Panc1 (cell line): ENCODE results near the gene TFAP2B. TPM values are rescaled to one million over a fixed set of nuclear protein-coding genes. Genes with fewer than 3 reads are reported as not detected.

ENCODE experiments used
- ATAC-seq: fragments of 200-7000 bp; cut with Tn5 transposase; 2 replicates; pipeline ENCODE4 v1.9.1; 2020; ENCODE audit warnings: mild to moderate bottlenecking, moderate library complexity
- BruUV-seq: library from RNA; stranded (reverse); fragments of 400-500 nt; replicated peaks from 2 replicates; lab custom pipeline; 2021; lab: Mats Ljungman, UMichigan
- CTCF ChIA-PET: fragments of 300-600 bp; sonication (Branson Sonifier 250); formaldehyde crosslinking; loops from one replicate; lab custom pipeline; 2022; ENCODE audit warnings: antibody characterized with exemption; lab: Charles Lee
- POLR2A ChIA-PET: fragments of 300-600 bp; sonication (Branson Sonifier 250); formaldehyde crosslinking; loops from one replicate; lab custom pipeline; 2022; ENCODE audit warnings: antibody characterized with exemption; lab: Charles Lee
- DNase-seq: peaks from one replicate; pipeline ENCODE4 v3.0.0-alpha.2; 2010; ENCODE audit warnings: low read depth, low spot score
- H3K27ac ChIP-seq: 2 replicates; pipeline ENCODE4 v1.5.1; 2011; ENCODE audit warnings: mild to moderate bottlenecking, low read length, inconsistent platforms
- H3K27me3 ChIP-seq: fragments of 200-500 bp; sonication (Bioruptor generic); 2 replicates; pipeline ENCODE4 v1.6.0; 2014; ENCODE audit warnings: low read length, inconsistent platforms; ENCODE audit not compliant: control insufficient read depth, insufficient read depth
- H3K36me3 ChIP-seq: fragments of 200-500 bp; sonication (Bioruptor generic); 2 replicates; pipeline ENCODE4 v1.5.1; 2014; ENCODE audit warnings: inconsistent platforms, mild to moderate bottlenecking, low read length, moderate library complexity; ENCODE audit not compliant: control insufficient read depth, insufficient read depth
- H3K4me1 ChIP-seq: 2 replicates; pipeline ENCODE4 v1.5.1; 2011; ENCODE audit warnings: inconsistent platforms, mild to moderate bottlenecking, low read length, moderate library complexity; ENCODE audit not compliant: control insufficient read depth, insufficient read depth
- H3K4me3 ChIP-seq, 2 experiments: 2 replicates each; pipeline ENCODE4 v1.5.1; 2011 to 2012; ENCODE audit warnings: low read depth in 2 of 2, low read length in 2 of 2, mild to moderate bottlenecking in 2 of 2, inconsistent platforms in 1 of 2, moderate library complexity in 1 of 2
- H3K9me3 ChIP-seq: fragments of 200-500 bp; sonication (Bioruptor generic); 2 replicates; pipeline ENCODE4 v1.5.1; 2014; ENCODE audit warnings: low read depth, mild to moderate bottlenecking, inconsistent platforms, low read length, moderate library complexity; ENCODE audit not compliant: control insufficient read depth, insufficient read depth
- POLR2AphosphoS5 ChIP-seq: IDR thresholded peaks from 2 replicates; pipeline ENCODE4 v1.6.1; 2012; ENCODE audit warnings: mild to moderate bottlenecking, low read depth, low read length, moderate library complexity
- SIN3A ChIP-seq: IDR thresholded peaks from 2 replicates; pipeline ENCODE4 v1.6.1; 2012; ENCODE audit warnings: low read depth, mild to moderate bottlenecking, low read length, moderate library complexity, borderline replicate concordance; ENCODE audit not compliant: insufficient read depth
- TCF7L2 ChIP-seq: IDR thresholded peaks from 2 replicates; pipeline ENCODE4 v1.6.1; 2011; ENCODE audit warnings: mild to moderate bottlenecking, low read depth, low read length, inconsistent platforms
- in situ Hi-C: cut with HindIII; loops from 2 replicates; pipeline ENCODE4 v1.10.0; 2016; ENCODE audit warnings: low sequenced_read_pairs, low pct_unique_long_range_greater_than_20kb
- intact Hi-C: fragments of 100-400 bp; cut with micrococcal nuclease; formaldehyde crosslinking; loops from one replicate; pipeline ENCODE4 v1.10.0; 2022; ENCODE audit not compliant: unreplicated experiment
- total RNA-seq: library from RNA; stranded (reverse); gene quantifications from one replicate; pipeline ENCODE4 v1.2.1, GENCODE V29; 2021; ENCODE audit not compliant: unreplicated experiment
- TF ChIP-seq, protein P1 (sequence below), 2 experiments: IDR thresholded peaks; 2 replicates each; pipeline ENCODE4 v1.6.1; 2011 to 2012; ENCODE audit warnings: low read depth in 2 of 2, control low read depth in 1 of 2, low read length in 1 of 2, mild to moderate bottlenecking in 1 of 2, moderate library complexity in 1 of 2; ENCODE audit not compliant: insufficient read depth in 1 of 2
- TF ChIP-seq, protein P2 (sequence below): fragments of 450-650 bp; IDR thresholded peaks from 2 replicates; pipeline ENCODE4 v1.5.1; 2017; ENCODE audit warnings: mild to moderate bottlenecking

TFAP2B gene
- total RNA-seq, 1 experiment from 2014 or later, result not detected

DNA sequence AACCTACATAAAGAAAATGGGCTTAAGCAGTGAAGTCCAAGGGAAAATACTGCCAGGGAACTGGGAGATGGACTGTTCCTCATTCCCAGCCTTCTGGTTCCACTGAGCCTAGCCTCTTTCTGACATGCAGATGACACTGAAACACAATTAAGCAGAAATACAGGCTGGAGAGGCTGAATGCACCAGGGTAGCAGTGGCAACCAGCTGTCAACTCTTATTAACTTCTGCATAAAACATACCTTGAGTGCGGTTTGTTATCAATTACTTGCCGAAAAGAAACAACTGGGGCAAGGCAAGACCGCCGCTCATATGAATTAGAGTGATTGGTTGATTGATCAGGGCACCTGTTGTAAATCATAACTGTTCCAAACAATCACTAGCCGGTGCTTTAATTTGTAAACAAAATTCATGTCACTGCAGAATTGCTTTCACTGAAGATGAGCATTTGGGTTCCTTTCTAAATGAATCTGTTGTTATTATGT is 16.3 kb downstream of the TFAP2B start:
- in situ Hi-C loops (no loop called here), intact Hi-C loops (no loop called here)
- ATAC-seq, result no peak
- no peaks in the 10 kb centered on the region; the same call in none of the 2 replicates for H3K27me3 ChIP-seq
- no TSS peak for BruUV-seq
- TF ChIP-seq, protein P1, sequence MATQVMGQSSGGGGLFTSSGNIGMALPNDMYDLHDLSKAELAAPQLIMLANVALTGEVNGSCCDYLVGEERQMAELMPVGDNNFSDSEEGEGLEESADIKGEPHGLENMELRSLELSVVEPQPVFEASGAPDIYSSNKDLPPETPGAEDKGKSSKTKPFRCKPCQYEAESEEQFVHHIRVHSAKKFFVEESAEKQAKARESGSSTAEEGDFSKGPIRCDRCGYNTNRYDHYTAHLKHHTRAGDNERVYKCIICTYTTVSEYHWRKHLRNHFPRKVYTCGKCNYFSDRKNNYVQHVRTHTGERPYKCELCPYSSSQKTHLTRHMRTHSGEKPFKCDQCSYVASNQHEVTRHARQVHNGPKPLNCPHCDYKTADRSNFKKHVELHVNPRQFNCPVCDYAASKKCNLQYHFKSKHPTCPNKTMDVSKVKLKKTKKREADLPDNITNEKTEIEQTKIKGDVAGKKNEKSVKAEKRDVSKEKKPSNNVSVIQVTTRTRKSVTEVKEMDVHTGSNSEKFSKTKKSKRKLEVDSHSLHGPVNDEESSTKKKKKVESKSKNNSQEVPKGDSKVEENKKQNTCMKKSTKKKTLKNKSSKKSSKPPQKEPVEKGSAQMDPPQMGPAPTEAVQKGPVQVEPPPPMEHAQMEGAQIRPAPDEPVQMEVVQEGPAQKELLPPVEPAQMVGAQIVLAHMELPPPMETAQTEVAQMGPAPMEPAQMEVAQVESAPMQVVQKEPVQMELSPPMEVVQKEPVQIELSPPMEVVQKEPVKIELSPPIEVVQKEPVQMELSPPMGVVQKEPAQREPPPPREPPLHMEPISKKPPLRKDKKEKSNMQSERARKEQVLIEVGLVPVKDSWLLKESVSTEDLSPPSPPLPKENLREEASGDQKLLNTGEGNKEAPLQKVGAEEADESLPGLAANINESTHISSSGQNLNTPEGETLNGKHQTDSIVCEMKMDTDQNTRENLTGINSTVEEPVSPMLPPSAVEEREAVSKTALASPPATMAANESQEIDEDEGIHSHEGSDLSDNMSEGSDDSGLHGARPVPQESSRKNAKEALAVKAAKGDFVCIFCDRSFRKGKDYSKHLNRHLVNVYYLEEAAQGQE (IDR thresholded peaks at IDR 0.05; ENCODE audit: insufficient read depth in 1 of 2, low read depth in 2 of 2, low read length in 1 of 2), result no peak
- no peak for TF ChIP-seq SIN3A
- TF ChIP-seq TCF7L2, result no peak
- TF ChIP-seq, protein P2, sequence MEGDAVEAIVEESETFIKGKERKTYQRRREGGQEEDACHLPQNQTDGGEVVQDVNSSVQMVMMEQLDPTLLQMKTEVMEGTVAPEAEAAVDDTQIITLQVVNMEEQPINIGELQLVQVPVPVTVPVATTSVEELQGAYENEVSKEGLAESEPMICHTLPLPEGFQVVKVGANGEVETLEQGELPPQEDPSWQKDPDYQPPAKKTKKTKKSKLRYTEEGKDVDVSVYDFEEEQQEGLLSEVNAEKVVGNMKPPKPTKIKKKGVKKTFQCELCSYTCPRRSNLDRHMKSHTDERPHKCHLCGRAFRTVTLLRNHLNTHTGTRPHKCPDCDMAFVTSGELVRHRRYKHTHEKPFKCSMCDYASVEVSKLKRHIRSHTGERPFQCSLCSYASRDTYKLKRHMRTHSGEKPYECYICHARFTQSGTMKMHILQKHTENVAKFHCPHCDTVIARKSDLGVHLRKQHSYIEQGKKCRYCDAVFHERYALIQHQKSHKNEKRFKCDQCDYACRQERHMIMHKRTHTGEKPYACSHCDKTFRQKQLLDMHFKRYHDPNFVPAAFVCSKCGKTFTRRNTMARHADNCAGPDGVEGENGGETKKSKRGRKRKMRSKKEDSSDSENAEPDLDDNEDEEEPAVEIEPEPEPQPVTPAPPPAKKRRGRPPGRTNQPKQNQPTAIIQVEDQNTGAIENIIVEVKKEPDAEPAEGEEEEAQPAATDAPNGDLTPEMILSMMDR, result no peak
- TF ChIP-seq POLR2AphosphoS5, result no peak
- DNase-seq, result no peak
- POLR2A ChIA-PET, result no interaction called here
- no peaks in the 10 kb centered on the region for H3K36me3 ChIP-seq
- no peak overlapping the region for H3K27ac ChIP-seq
- no peak overlapping the region for H3K4me3 ChIP-seq
- no peaks in the 10 kb centered on the region for H3K4me1 ChIP-seq
- H3K9me3 ChIP-seq, result no peaks in the 10 kb centered on the region
- CTCF ChIA-PET, result no interaction called here

DNA sequence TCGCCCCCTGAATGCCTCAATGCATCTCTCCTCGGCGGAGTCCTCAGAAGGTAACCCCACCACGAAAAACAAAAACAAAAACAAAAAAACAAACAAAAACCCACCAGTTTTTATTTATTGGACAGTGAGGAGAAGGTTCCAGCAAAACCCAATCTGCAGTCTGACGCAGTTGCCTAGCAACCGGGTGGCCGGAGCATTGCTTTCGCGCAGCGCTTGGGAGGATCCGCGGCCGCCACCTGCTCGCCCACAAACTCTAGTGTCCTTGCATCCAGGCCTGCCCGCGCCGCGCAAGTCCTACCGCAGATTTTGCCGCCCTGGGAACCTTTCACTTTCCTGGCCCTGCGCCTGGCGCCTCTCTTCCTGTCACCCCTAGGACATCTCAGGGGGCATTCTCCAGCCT is 17.6 kb downstream of the TFAP2B start:
- Histone ChIP-seq H3K27me3 (no peaks in the 10 kb centered on the region; the same call in none of the 2 replicates), H3K9me3 (no peaks in the 10 kb centered on the region), H3K4me3 (no peak overlapping the region), H3K27ac (no peak overlapping the region), H3K36me3 (no peaks in the 10 kb centered on the region), H3K4me1 (no peaks in the 10 kb centered on the region)
- intact Hi-C loops, result no loop called here
- DNase-seq, result no peak
- BruUV-seq, result no TSS peak
- no peak for TF ChIP-seq POLR2AphosphoS5
- TF ChIP-seq TCF7L2, result no peak
- TF ChIP-seq SIN3A, result no peak
- TF ChIP-seq, protein P2, result no peak
- TF ChIP-seq, protein P1 (IDR thresholded peaks at IDR 0.05; ENCODE audit: insufficient read depth in 1 of 2, low read depth in 2 of 2, low read length in 1 of 2), result no peak
- in situ Hi-C loops, result no loop called here
- ChIA-PET CTCF (no interaction called here), POLR2A (no interaction called here)
- ATAC-seq, result no peak
